HG02970 (cell line): Measurements from ENCODE around the gene THOC1.

ENCODE experiments used
- ATAC-seq: cut with Tn5 transposase; IDR thresholded peaks from one replicate; pipeline ENCODE4 v1.9.1; 2021; ENCODE audit warnings: mild to moderate bottlenecking, moderate library complexity, moderate number of reproducible peaks; ENCODE audit not compliant: unreplicated experiment, low FRiP score

Gene THOC1

GRCh38 chr18:286515-287310 lies 18.9 kb upstream of the THOC1 start:
- ATAC-seq, result no peak

- ATAC-seq, result no peak
These were observed 18.0 kb upstream of the THOC1 start for GRCh38 chr18:285817-286216.

GRCh38 chr18:275486-275885 lies 7.6 kb upstream of the THOC1 start:
- ATAC-seq, result no peak

- no peak for ATAC-seq
These were observed 6.5 kb upstream of the THOC1 start for GRCh38 chr18:274313-274712.

- no peak for ATAC-seq
These were observed 5.7 kb upstream of the THOC1 start for GRCh38 chr18:273525-273924.

GRCh38 chr18:272650-273049 lies 4.8 kb upstream of the THOC1 start:
- ATAC-seq, result no peak

- no peak for ATAC-seq
These were observed 1.7 kb upstream of the THOC1 start for GRCh38 chr18:269480-270095.

GRCh38 chr18:267380-267687 lies 513 bp downstream of the THOC1 start:
- no peak for ATAC-seq

GRCh38 chr18:261398-262073 lies 6.3 kb downstream of the THOC1 start:
- no peak for ATAC-seq

- ATAC-seq, result no peak
These were observed 7.3 kb downstream of the THOC1 start for GRCh38 chr18:260547-260946.

- no peak for ATAC-seq
These were observed 12.7 kb downstream of the THOC1 start for GRCh38 chr18:255171-255570.

- no peak for ATAC-seq
These were observed 14.7 kb downstream of the THOC1 start for GRCh38 chr18:253121-253520.

GRCh38 chr18:251572-251971 lies 16.3 kb downstream of the THOC1 start:
- ATAC-seq, result no peak

GRCh38 chr18:250685-251084 lies 17.2 kb downstream of the THOC1 start:
- ATAC-seq, result no peak

GRCh38 chr18:248053-248452 lies 19.8 kb downstream of the THOC1 start:
- ATAC-seq, result no peak

- ATAC-seq, result no peak
These were observed 22.5 kb downstream of the THOC1 start for GRCh38 chr18:245282-245847.

- ATAC-seq, result no peak
These were observed 27.7 kb downstream of the THOC1 start for GRCh38 chr18:240175-240574.

GRCh38 chr18:231563-231962 lies 36.3 kb downstream of the THOC1 start:
- no peak for ATAC-seq

- ATAC-seq, result no peak
These were observed 39.3 kb downstream of the THOC1 start for GRCh38 chr18:228586-228985.

- ATAC-seq, result no peak
These were observed 39.9 kb downstream of the THOC1 start for GRCh38 chr18:227902-228301.

GRCh38 chr18:227374-227773 lies 40.5 kb downstream of the THOC1 start:
- no peak for ATAC-seq

GRCh38 chr18:225745-226144 lies 42.1 kb downstream of the THOC1 start:
- no peak for ATAC-seq
